Measurements from ENCODE around the gene MBP.

- TF ChIP-seq EP300 (IDR thresholded peaks at IDR 0.05), result no peak
- peak in 1 of 4 experiments; percentile 11 for TF ChIP-seq CTCF (IDR thresholded peaks at IDR 0.05)
Observed at GRCh38 chr18:77068321-77069312, 64.0 kb downstream of the MBP start.
